Bronchial epithelial cell (primary cell): ENCODE data around the gene CARNS1. TPM values are rescaled to one million over a fixed set of nuclear protein-coding genes. Genes with fewer than 3 reads are reported as not detected.

Source experiments
- DNase-seq: peaks from one replicate; pipeline ENCODE4 v3.0.0-alpha.2; 2010; ENCODE audit warnings: low read depth
- FAIRE-seq: peaks from 2 replicates; lab custom pipeline; 2011; peaks lifted over from hg19 to GRCh38; lab: Jason Lieb, UNC
- H3K27me3 ChIP-seq: 2 replicates; pipeline ENCODE4 v1.5.1; 2011; ENCODE audit warnings: low read length; ENCODE audit not compliant: control insufficient read depth, insufficient read depth
- H3K36me3 ChIP-seq: 2 replicates; pipeline ENCODE4 v1.5.1; 2011; ENCODE audit warnings: low read length; ENCODE audit not compliant: control insufficient read depth, insufficient read depth
- H3K4me3 ChIP-seq: 2 replicates; pipeline ENCODE4 v1.5.1; 2011; ENCODE audit warnings: mild to moderate bottlenecking, low read depth, low read length, control low read depth
- CTCF ChIP-seq: IDR thresholded peaks from 2 replicates; pipeline ENCODE4 v1.5.1; 2011; ENCODE audit warnings: mild to moderate bottlenecking, moderate library complexity, low read length, control low read depth, inconsistent platforms; ENCODE audit not compliant: insufficient read depth, severe bottlenecking
- total RNA-seq: library from RNA; depleted of rRNA; stranded (reverse); fragments of >200 nt; gene quantifications from 2 replicates; pipeline ENCODE4 v1.2.1, GENCODE V29; 2014

CARNS1 gene
- total RNA-seq, 1 donor from 2014 or later, result under 0.01 TPM

- Histone ChIP-seq H3K36me3 (peaks cover 24% of the 10 kb centered on the region), H3K4me3 (no peak overlapping the region), H3K27me3 (no peaks in the 10 kb centered on the region)
- FAIRE-seq (no peak), DNase-seq (no peak)
- TF ChIP-seq CTCF, result no peak
Measured at GRCh38 chr11:67397536-67397935, 17.9 kb upstream of the CARNS1 start.

GRCh38 chr11:67397986-67398660, 17.4 kb upstream of the CARNS1 start:
- Histone ChIP-seq H3K27me3 (no peaks in the 10 kb centered on the region), H3K4me3 (no peak overlapping the region), H3K36me3 (peaks cover 24% of the 10 kb centered on the region)
- FAIRE-seq (no peak), DNase-seq (no peak)
- TF ChIP-seq CTCF, result no peak

GRCh38 chr11:67398661-67399563, 16.6 kb upstream of the CARNS1 start:
- no peaks in the 10 kb centered on the region for H3K27me3 ChIP-seq
- FAIRE-seq, result no peak
- TF ChIP-seq CTCF, result no peak
- H3K4me3 ChIP-seq, result no peak overlapping the region
- no peak for DNase-seq
- peaks cover 23% of the 10 kb centered on the region for H3K36me3 ChIP-seq

GRCh38 chr11:67400251-67400941, 15.1 kb upstream of the CARNS1 start:
- Histone ChIP-seq H3K27me3 (no peaks in the 10 kb centered on the region), H3K36me3 (peaks cover 23% of the 10 kb centered on the region), H3K4me3 (peak overlapping the region; percentile 94)
- DNase-seq (no peak), FAIRE-seq (no peak)
- no peak for TF ChIP-seq CTCF

- DNase-seq, result no peak
- peaks cover 23% of the 10 kb centered on the region for H3K36me3 ChIP-seq
- FAIRE-seq, result no peak
- H3K4me3 ChIP-seq, result peak overlapping the region; percentile 94
- no peaks in the 10 kb centered on the region for H3K27me3 ChIP-seq
- no peak for TF ChIP-seq CTCF
Measured at GRCh38 chr11:67400942-67401494, 14.5 kb upstream of the CARNS1 start.
